Mononuclear cell (primary cell): ENCODE measurements around the gene HSFX4. TPM values are rescaled to one million over a fixed set of nuclear protein-coding genes. Genes with fewer than 3 reads are reported as not detected.
"Not testable (repeated sequence)": the region's sequence is repeated elsewhere in the genome, so short reads cannot be mapped to it uniquely, and the experiment has no call there.

Experiments used
- H3K27me3 ChIP-seq: 2 replicates; pipeline ENCODE4 v1.6.0; 2011; ENCODE audit warnings: low read length, control low read depth; ENCODE audit not compliant: insufficient read depth
- H3K4me1 ChIP-seq: 2 replicates; pipeline ENCODE4 v1.5.1; 2011; ENCODE audit warnings: mild to moderate bottlenecking, low read length, control low read depth; ENCODE audit not compliant: insufficient read depth
- H3K4me3 ChIP-seq: 2 replicates; pipeline ENCODE4 v1.5.1; 2011; ENCODE audit warnings: mild to moderate bottlenecking, low read length, moderate library complexity
- H3K9me3 ChIP-seq: 2 replicates; pipeline ENCODE4 v1.5.1; 2011; ENCODE audit warnings: low read depth, mild to moderate bottlenecking, control low read depth, low read length
- total RNA-seq: library from RNA; depleted of rRNA; stranded (reverse); fragments of >200 nt; gene quantifications from one replicate; pipeline ENCODE4 v1.2.3, GENCODE V29; 2012

HSFX4 gene
- total RNA-seq, 1 donor = not detected

DNA sequence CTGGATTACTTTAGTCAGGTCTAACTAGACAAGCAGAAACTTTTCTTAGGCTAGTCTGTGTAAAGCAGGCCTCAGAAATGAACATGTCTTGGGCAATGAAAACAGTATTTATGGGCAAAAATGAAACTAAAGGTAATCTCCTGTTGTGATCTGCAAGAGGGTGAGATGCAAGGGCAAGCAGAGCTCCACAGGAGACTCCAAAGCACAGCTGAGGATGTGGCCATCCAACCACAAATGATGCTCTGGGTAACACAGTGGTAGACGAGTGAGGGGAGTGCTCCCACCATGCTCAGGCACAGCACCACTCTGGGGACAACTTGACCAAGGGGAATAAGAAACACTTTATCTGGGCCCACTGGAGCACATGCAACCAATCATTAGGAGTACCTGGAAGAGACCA lies 738 bp upstream of the HSFX4 start:
- not testable (repeated sequence) for H3K4me1 ChIP-seq, H3K27me3 ChIP-seq, H3K9me3 ChIP-seq, H3K4me3 ChIP-seq

DNA sequence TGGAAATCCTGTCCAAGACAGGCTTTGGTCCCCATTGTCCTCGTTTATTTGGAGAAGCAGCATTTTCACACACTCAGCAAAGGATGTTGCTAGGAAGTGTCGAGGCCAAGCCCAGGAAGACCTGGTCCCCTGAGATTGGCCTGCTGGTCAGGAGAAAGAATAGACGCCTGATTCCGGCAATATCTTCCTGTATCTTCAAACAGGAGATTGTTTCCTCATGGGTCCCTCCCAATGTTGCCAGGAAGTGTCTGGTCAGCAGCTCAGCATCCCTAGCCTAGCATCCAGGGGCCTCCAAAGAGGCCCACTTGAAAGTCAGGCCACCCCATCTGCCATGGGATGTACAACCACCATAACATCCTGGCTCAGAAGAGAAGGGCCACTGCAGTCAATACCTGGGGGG lies 2.0 kb downstream of the HSFX4 start:
- not testable (repeated sequence) for H3K9me3 ChIP-seq, H3K27me3 ChIP-seq, H3K4me1 ChIP-seq, H3K4me3 ChIP-seq

DNA sequence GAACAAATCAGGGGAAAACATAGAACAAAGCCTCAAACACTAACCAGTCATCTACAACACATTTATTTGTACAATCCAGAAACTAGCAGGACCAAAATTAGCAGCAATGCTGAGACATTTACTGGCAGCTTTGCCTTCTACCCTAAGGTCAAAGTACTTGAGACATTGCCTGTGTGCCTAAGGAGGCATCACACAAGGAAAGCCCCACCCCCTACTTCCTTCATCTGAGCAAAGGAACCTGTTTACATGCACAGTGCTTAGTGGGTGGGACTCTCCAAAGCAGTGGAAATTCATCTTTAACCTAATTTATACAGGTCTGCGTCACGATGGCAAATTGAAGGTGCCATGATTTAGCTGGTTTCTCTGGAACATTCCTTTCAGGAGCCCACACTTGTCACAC lies 2.8 kb downstream of the HSFX4 start:
- H3K4me3 ChIP-seq, H3K4me1 ChIP-seq, H3K9me3 ChIP-seq, H3K27me3 ChIP-seq: not testable (repeated sequence)

DNA sequence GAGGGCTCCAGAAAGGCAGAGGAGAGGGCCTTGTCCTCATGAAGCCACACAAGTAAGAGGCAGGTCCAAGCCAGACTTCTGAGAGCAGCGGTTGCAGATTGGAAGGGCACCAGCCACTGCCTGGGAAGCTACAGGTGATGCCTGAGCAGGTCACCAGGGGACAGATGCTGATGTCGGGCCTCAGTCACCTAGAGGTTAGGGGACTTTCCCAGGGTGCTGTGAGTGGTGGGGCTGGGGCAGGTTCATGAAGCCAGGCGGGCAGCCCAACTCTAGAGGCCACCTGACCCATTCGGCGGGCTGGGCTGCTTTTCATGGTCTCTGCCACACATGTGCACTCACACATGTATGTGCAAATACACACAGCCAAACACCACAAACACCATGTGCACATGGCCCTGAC lies 3.6 kb downstream of the HSFX4 start:
- not testable (repeated sequence) for H3K9me3 ChIP-seq, H3K4me1 ChIP-seq, H3K27me3 ChIP-seq, H3K4me3 ChIP-seq

DNA sequence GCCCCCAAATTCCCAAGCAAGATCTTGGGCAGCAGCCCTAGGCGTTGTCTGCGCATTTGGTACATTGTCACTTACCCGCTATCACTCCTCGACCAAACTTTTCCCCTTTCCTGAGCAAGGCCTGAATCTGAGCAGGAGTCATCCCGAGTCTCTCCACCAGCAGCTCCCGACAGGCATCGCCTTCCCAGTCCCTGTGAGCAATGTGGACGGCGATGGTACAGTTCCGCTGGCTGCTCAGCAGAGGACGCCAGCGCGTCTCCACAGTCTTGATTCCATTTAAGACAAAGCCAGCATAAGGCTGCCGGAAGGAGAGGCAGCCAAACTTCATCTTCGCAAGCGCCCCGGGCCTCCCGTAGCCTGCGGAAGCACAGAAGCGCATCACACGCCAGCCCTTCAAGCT lies 4.2 kb downstream of the HSFX4 start:
- H3K4me1 ChIP-seq, H3K9me3 ChIP-seq, H3K27me3 ChIP-seq, H3K4me3 ChIP-seq: not testable (repeated sequence)

DNA sequence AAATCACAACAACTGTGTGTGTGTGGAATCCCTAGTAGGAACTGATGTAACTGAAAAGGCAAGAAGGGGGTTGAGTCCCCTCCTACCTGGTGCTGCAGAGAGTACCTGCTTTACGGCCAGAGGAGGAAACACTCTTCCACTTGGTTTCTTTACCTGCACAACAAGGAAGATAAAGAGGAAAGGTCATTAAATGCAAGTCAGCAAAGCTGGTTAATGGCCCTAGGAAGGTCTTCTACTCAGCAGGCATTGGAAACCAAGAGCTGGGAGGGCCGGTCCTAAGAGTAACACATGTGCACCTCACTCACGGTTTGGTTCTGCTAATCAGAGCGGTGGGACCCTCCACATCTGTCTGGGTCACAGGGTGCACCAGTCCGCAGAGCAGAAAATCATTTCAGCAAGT lies 8.0 kb downstream of the HSFX4 start:
- H3K27me3 ChIP-seq, H3K9me3 ChIP-seq: not testable (repeated sequence)
- peaks cover 11% of the 10 kb centered on the region for H3K4me1 ChIP-seq

DNA sequence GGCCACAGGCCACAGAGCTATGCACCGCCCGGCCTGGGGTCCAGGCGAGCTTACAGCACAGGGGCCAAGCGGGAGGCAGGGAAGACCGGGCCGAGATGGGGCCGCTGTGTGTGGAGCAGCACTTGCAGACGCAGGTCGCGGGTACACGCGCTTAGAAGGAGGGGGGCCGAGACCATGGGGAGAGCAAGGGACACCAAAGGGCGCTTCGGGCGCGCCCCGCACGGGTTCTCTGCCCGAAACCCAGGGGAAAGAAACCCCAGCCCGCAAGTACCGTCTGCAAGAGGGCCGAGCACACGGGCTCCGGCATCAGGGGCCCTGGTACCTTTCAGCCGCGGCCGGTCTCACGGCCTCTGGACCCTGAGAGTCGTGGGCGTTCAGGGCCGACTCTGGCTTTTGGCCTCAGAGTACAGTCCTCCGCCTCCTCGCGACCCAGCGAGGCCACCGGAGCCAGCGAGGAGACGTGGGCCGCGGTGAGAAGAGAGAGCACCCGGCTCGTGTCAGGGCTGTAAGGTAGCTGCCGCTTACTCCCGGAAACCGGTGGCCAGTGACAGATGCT lies 8.6 kb downstream of the HSFX4 start:
- Histone ChIP-seq H3K27me3 (no peaks in the 10 kb centered on the region), H3K4me1 (peaks cover 11% of the 10 kb centered on the region), H3K4me3 (peak overlapping the region; percentile 69), H3K9me3 (no peaks in the 10 kb centered on the region)

More for the DNA sequence above, 8.0 kb downstream of the HSFX4 start:
- H3K4me3 ChIP-seq = not testable (repeated sequence)

DNA sequence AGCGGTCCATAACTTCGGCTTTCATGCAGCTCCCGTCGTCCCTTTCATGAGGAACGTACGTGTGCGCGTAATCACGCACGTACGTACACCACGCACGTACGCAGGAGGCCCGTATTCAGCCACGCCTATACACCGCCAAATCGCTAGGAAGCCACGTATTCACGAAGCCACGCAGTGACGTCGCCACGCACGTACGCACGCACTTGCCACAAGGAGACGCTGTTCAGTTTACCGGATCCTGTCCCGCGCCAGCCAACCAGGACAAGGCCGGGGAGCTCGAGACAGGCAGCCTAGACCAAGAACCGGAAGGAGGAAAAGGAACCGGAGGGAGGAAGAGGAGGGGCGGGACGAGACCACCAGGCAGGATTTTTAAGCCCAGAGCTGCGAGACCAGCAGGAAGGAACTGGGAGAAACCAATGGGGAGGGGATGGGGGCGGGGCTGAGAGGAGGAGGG lies 9.1 kb downstream of the HSFX4 start, which contains the start of gene EOLA2:
TSS of gene EOLA2 (minus strand) at position 65 of the 454 bp plus-strand sequence. CDS start 4,617 bp downstream, outside the sequence.
- Histone ChIP-seq H3K4me3 (peak within 1 kb of the TSS; percentile 69), H3K27me3 (no peaks in the 10 kb centered on the region)

DNA sequence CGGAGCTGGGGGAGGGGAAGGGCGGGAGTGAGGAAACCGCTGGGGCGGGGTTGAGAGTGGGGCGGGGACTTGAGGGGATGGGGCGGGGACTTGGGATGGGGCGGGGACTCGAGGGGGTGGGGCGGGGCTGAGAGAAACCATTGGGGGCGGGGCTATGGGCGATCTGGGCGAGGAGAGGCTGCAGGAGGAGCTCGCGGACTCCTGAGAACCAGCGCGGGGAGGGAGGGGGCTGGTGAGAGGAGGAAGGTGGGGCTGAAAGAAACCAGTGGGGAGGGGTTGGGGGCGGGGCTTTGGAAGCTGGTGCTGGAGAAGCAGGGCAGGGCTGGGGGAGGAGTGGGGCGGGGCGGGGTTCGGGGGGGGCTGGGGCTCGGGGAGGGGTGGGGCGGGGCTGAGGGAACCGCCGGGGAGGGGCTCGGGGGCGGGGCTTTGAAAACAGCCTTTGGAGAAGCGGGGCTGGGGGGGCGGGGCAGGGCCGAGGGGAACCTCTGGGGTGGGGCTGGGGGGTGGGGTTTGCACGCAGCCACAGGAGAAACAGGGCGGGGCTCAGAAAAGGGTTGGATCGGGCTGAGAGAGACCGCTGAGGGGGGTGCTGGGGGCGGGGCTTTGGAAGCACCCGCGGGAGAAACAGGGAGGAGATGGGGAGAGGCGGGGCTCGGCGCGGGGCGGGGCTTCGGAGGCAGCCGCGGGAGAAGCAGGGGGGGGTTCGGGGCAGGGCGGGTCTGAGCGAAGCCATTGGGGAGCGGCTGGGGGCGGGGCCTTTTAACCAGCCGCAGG lies 9.7 kb downstream of the HSFX4 start:
- H3K9me3 ChIP-seq = no peaks in the 10 kb centered on the region
- H3K27me3 ChIP-seq = no peaks in the 10 kb centered on the region
- peaks cover 11% of the 10 kb centered on the region for H3K4me1 ChIP-seq
- no peak overlapping the region for H3K4me3 ChIP-seq

More for the DNA sequence above, 9.1 kb downstream of the HSFX4 start, which contains the start of gene EOLA2:
- Histone ChIP-seq H3K4me1 (peaks cover 11% of the 10 kb centered on the region), H3K9me3 (no peaks in the 10 kb centered on the region)

DNA sequence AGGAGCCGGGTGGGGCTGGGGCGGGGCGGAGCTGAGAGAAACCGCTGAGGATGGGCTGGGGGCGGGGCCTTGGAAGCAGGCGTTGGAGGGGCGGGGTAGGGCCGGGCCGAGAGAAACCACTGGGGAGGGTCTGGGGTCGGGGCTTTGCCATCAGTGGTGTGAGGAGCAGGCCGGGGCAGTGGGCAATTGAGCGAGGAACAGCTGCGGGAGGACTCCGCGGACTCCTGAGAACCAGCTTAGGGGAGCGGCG lies 10.2 kb downstream of the HSFX4 start:
- no peaks in the 10 kb centered on the region for H3K27me3 ChIP-seq
- peak overlapping the region; percentile 47 for H3K4me3 ChIP-seq
- H3K9me3 ChIP-seq = no peaks in the 10 kb centered on the region
- peaks cover 11% of the 10 kb centered on the region for H3K4me1 ChIP-seq

DNA sequence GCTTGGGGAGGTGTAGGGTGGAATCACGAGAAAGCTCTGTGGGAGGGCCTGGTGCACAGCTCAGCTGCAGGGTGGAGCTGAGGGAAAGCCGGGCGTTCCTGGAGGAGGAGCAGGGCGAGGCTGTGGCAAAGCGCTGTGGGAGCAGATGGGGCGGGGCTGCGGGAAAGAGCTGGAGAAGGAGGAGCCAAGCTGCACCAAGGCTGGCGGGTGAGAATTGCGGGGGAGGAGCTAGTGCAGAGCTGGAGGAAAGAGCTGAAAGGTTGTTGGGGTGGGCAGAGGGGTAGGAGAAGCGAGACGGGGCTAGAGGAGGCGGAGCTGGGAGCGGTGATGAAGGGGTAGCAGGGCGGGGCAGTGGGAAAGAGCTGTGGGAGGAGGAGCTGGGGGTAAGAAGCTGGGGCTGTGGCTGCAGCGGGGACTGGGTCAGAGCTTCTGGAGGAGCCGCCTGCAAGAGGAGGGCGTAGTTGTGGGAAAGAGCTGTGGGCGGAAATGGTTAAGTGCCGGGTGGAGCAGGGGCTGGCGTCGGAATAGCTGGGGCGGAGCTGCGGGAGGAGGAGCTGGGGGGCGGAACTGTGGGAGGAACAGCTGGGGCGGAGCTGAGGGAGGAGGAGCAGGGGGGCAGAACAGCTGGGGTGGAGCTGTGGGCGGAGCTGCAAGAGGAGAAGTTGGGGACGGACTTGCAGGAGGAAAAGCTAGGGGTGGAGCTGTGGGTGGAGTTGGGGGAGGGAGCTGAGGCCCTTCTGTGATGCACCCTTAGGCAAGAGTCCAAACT lies 10.7 kb downstream of the HSFX4 start:
- no peaks in the 10 kb centered on the region for H3K9me3 ChIP-seq
- peaks cover 11% of the 10 kb centered on the region for H3K4me1 ChIP-seq
- H3K27me3 ChIP-seq = no peaks in the 10 kb centered on the region
- H3K4me3 ChIP-seq = peak overlapping the region; percentile 47

DNA sequence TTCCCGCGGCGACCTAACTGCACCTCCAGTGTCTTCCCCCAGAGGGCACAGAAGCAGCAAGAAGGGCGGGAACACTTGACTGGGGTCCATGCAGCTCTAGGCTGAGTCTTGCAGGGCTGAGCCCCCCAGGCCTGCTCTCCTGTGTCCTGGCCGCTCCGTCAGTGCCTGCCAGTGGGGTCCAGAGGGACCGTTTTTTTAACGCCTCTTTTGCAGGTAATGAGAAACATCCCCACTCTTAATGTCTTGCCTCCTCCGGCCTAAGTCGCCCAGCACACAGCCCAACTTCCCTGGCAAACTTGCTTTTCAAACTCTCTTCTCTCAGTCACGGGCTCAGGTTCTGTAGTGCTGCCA lies 11.3 kb downstream of the HSFX4 start:
- not testable (repeated sequence) for H3K9me3 ChIP-seq, H3K4me3 ChIP-seq, H3K27me3 ChIP-seq
- H3K4me1 ChIP-seq = peaks cover 11% of the 10 kb centered on the region

DNA sequence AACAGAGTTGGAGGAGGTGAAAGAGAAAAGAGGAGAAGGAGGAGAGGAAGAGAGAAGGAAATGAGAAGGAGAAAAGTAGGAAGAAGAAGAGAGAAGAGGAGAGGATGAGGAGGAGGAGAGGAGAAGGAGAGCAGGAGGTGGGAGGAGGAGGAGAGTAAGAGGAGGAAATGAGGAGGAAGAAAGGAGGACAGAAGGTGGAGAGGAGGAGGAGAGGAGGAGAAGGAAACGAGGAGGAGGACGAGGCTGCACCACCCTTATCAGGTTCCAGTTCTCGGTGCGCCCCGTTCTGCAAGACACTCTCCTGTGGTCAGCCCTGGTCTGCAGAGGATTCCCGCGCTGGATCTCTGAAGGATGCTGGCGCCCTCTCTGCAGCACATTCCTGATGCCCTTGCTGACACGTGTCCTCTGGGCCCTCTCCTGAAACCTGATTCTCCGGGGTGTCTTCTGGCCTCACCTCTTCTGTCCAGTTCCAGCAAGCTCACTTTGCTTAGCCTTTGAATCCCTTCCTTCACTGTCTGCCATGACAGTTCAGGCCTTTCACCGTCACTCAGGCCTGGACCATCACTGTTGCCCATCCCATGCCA lies 15.8 kb downstream of the HSFX4 start:
- not testable (repeated sequence) for H3K27me3 ChIP-seq, H3K4me1 ChIP-seq, H3K9me3 ChIP-seq, H3K4me3 ChIP-seq

DNA sequence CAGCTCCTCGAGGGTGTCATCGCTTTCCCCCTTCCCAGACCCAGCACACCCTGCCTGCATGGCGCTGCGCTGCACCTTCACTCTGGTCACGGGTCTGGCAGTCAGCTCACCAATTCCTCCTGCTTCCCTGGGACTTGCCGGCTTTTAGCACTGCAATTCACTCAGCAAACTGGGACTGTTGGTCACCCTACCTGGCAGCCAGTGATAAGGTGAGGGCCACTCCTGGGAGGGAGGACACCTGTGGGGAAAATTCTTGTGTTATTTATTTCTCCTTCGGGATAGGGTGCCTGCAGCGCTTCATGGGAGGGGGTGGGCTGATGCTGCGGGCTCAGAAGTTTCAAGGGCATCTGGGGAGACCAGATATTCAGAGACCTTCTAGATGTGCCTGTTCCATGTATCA lies 16.4 kb downstream of the HSFX4 start:
- H3K4me1 ChIP-seq, H3K4me3 ChIP-seq, H3K9me3 ChIP-seq, H3K27me3 ChIP-seq: not testable (repeated sequence)

DNA sequence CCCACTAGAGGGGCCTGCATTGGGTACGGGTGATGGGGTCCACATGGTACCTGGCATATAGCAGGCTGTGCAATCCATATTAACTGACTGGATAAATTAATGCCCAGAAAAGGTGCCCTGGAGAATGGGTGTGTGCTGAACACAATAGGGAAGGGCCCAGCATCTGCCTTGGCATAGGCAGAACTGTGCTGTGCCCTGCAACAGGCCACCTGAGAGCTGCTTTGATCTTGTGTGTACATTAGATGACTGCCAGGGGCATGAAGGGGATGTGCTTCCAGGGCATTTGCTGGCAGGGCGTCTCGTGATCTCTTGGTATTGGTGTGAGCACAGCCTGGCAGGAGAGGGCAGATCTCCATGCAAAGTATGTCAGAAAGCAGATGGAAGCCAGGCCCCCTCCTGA lies 17.6 kb downstream of the HSFX4 start:
- H3K4me1 ChIP-seq, H3K9me3 ChIP-seq, H3K4me3 ChIP-seq, H3K27me3 ChIP-seq: not testable (repeated sequence)
